GM23248 (cell line): ENCODE data around the gene OTOGL. TPM values are rescaled to one million over a fixed set of nuclear protein-coding genes. Genes with fewer than 3 reads are reported as not detected.
"Not testable (repeated sequence)": the region's sequence is repeated elsewhere in the genome, so short reads cannot be mapped to it uniquely, and the experiment has no call there.

Source experiments
- DNase-seq: peaks from one replicate; pipeline ENCODE4 v3.0.0-alpha.2; 2015
- H2AFZ ChIP-seq: fragments of 200-600 bp; sonication (generic); 2 replicates; pipeline ENCODE4 v1.6.1; 2016; ENCODE audit warnings: antibody characterized with exemption
- H3F3A ChIP-seq: fragments of 200-600 bp; sonication (generic); 2 replicates; pipeline ENCODE4 v1.6.1; 2016; ENCODE audit warnings: mild to moderate bottlenecking, antibody characterized with exemption, mixed run types; ENCODE audit not compliant: insufficient read depth
- H3K27ac ChIP-seq: fragments of 200-600 bp; sonication (generic); 2 replicates; pipeline ENCODE4 v1.5.1; 2016; ENCODE audit warnings: mild to moderate bottlenecking
- H3K27me3 ChIP-seq: fragments of 200-600 bp; sonication (generic); replicated peaks from 2 replicates; pipeline ENCODE4 v1.6.1; 2016; ENCODE audit warnings: mild to moderate bottlenecking; ENCODE audit not compliant: insufficient read depth
- H3K36me3 ChIP-seq: fragments of 200-600 bp; sonication (generic); 2 replicates; pipeline ENCODE4 v1.6.1; 2016; ENCODE audit warnings: low read depth, mild to moderate bottlenecking
- H3K4me1 ChIP-seq: fragments of 200-600 bp; sonication (generic); 2 replicates; pipeline ENCODE4 v1.6.1; 2016; ENCODE audit warnings: mild to moderate bottlenecking; ENCODE audit not compliant: insufficient read depth
- H3K4me2 ChIP-seq: fragments of 200-600 bp; sonication (generic); one replicate; pipeline ENCODE4 v1.6.1; 2016; ENCODE audit warnings: mild to moderate bottlenecking; ENCODE audit not compliant: unreplicated experiment
- H3K4me3 ChIP-seq: fragments of 200-600 bp; sonication (generic); 2 replicates; pipeline ENCODE4 v1.5.1; 2016; ENCODE audit warnings: mild to moderate bottlenecking
- H3K79me2 ChIP-seq: fragments of 200-600 bp; sonication (generic); 2 replicates; pipeline ENCODE4 v1.6.1; 2016; ENCODE audit warnings: mild to moderate bottlenecking; ENCODE audit not compliant: insufficient read depth
- H3K9ac ChIP-seq: fragments of 200-600 bp; sonication (generic); 2 replicates; pipeline ENCODE4 v1.6.1; 2016; ENCODE audit warnings: mild to moderate bottlenecking
- H3K9me2 ChIP-seq: fragments of 200-600 bp; sonication (generic); 2 replicates; pipeline ENCODE4 v1.6.1; 2016; ENCODE audit warnings: mixed run types, mild to moderate bottlenecking, moderate library complexity; ENCODE audit not compliant: insufficient read depth
- H3K9me3 ChIP-seq: fragments of 200-600 bp; sonication (generic); one replicate; pipeline ENCODE4 v1.6.1; 2017; ENCODE audit warnings: low read depth
- H4K20me1 ChIP-seq: fragments of 200-600 bp; sonication (generic); 2 replicates; pipeline ENCODE4 v1.6.0; 2016; ENCODE audit not compliant: insufficient read depth
- EZH2 ChIP-seq: fragments of 200-600 bp; sonication (generic); IDR thresholded peaks from 2 replicates; pipeline ENCODE4 v1.6.1; 2018; ENCODE audit warnings: antibody characterized with exemption, mild to moderate bottlenecking; ENCODE audit not compliant: insufficient read depth, poor library complexity, severe bottlenecking
- EZH2phosphoT487 ChIP-seq: fragments of 200-600 bp; sonication (generic); IDR thresholded peaks from 2 replicates; pipeline ENCODE4 v1.6.1; 2018; ENCODE audit warnings: antibody characterized with exemption, moderate library complexity, mild to moderate bottlenecking, low read depth; ENCODE audit not compliant: insufficient read depth
- WGBS, 2 experiments: methylation state at CpG; one replicate each; pipeline ENCODE4 v1.1.6; 2015 to 2017; ENCODE audit warnings: low lambda C conversion rate in 2 of 2, low coverage in 1 of 2; ENCODE audit errors: missing lambda C conversion rate in 2 of 2; 5-methylcytosine and 5-hydroxymethylcytosine counted together
- in situ Hi-C: fragments of 300-500 bp; cut with MboI; formaldehyde crosslinking; loops from 2 replicates; pipeline ENCODE4 v1.15.0; 2020
- polyA plus RNA-seq: library from polyadenylated mRNA; unstranded; fragments of >200 nt; fragmentation: Nextera tagmentation; extraction: Ambion mirVana; gene quantifications from 2 replicates; pipeline ENCODE4 v1.2.1, GENCODE V29; 2016
- total RNA-seq: library from RNA; depleted of rRNA; stranded (reverse); fragments of >200 nt; shearing (Covaris generic); gene quantifications from 2 replicates; pipeline ENCODE4 v1.2.3, GENCODE V29; 2014

Gene OTOGL
- total and polyA plus RNA-seq, 2 experiments from 2014 or later, result under 0.01 to 0.09 TPM

GRCh38 chr12:80211671-80212070 is 112.3 kb downstream of the OTOGL start:
- in situ Hi-C loops, result loop anchor here (25.0 kb wide), 1 partner anchor 551 kb away; no protein-coding TSS in a partner anchor
- no peaks in the 10 kb centered on the region for H3K27me3 ChIP-seq
- no peaks in the 10 kb centered on the region for H3K36me3 ChIP-seq
- no peaks in the 10 kb centered on the region for H4K20me1 ChIP-seq
- no peak overlapping the region for H2AFZ ChIP-seq
- H3K9ac ChIP-seq, result no peak overlapping the region
- no peaks in the 10 kb centered on the region for H3K4me1 ChIP-seq
- H3K4me3 ChIP-seq, result no peak overlapping the region
- H3K79me2 ChIP-seq, result no peaks in the 10 kb centered on the region
- no peak for TF ChIP-seq EZH2phosphoT487
- no peak for TF ChIP-seq EZH2
- no peaks in the 10 kb centered on the region for H3K9me2 ChIP-seq
- no peaks in the 10 kb centered on the region for H3F3A ChIP-seq
- no peak for DNase-seq
- no peak overlapping the region for H3K27ac ChIP-seq
- H3K9me3 ChIP-seq, result no peaks in the 10 kb centered on the region
- H3K4me2 ChIP-seq, result no peak overlapping the region
- 66 to 74% methylated on average over 2 of the region's 2 CpGs for WGBS, 2 experiments

GRCh38 chr12:80212938-80213645 is 113.8 kb downstream of the OTOGL start:
- in situ Hi-C loops, result loop anchor here (25.0 kb wide), 1 partner anchor 549 kb away; no protein-coding TSS in a partner anchor
- WGBS, 2 experiments, result 88 to 93% methylated on average over 4 of the region's 4 CpGs
- Histone ChIP-seq H3K79me2 (no peaks in the 10 kb centered on the region), H3K4me2 (no peak overlapping the region), H3K27ac (no peak overlapping the region), H3K9me3 (no peaks in the 10 kb centered on the region), H3F3A (no peaks in the 10 kb centered on the region; the same call in 1 of the 2 replicates), H3K4me1 (peaks cover 1% of the 10 kb centered on the region; the same call in 1 of the 2 replicates), H4K20me1 (no peaks in the 10 kb centered on the region), H3K4me3 (no peak overlapping the region), H2AFZ (no peak overlapping the region; the same call in 1 of the 2 replicates), H3K27me3 (no peaks in the 10 kb centered on the region), H3K36me3 (no peaks in the 10 kb centered on the region), H3K9me2 (no peaks in the 10 kb centered on the region), H3K9ac (no peak overlapping the region)
- no peak for DNase-seq
- TF ChIP-seq EZH2 (no peak), EZH2phosphoT487 (no peak)

- in situ Hi-C loops, result loop anchor here (25.0 kb wide), 1 partner anchor 548 kb away; no protein-coding TSS in a partner anchor
- WGBS, 2 experiments, result 91 to 97% methylated on average over 3 of the region's 3 CpGs
- no peak overlapping the region for H3K4me2 ChIP-seq
- no peak overlapping the region for H3K9ac ChIP-seq
- H3K36me3 ChIP-seq, result no peaks in the 10 kb centered on the region
- no peaks in the 10 kb centered on the region for H4K20me1 ChIP-seq
- H3K4me1 ChIP-seq, result peaks cover 6% of the 10 kb centered on the region; the same call in 1 of the 2 replicates
- no peaks in the 10 kb centered on the region for H3K79me2 ChIP-seq
- no peaks in the 10 kb centered on the region for H3K9me2 ChIP-seq
- H3K4me3 ChIP-seq, result no peak overlapping the region
- no peak overlapping the region for H3K27ac ChIP-seq
- no peak overlapping the region for H2AFZ ChIP-seq
- no peaks in the 10 kb centered on the region for H3K27me3 ChIP-seq
- TF ChIP-seq EZH2 (no peak), EZH2phosphoT487 (no peak)
- H3K9me3 ChIP-seq, result no peaks in the 10 kb centered on the region
- H3F3A ChIP-seq, result peaks cover 4% of the 10 kb centered on the region; the same call in 1 of the 2 replicates
- DNase-seq, result no peak
Measured at GRCh38 chr12:80213871-80214270, 114.5 kb downstream of the OTOGL start.

- TF ChIP-seq EZH2 (no peak), EZH2phosphoT487 (no peak)
Measured at GRCh38 chr12:80217011-80217535, 117.7 kb downstream of the OTOGL start.

GRCh38 chr12:80218925-80219324 is 119.6 kb downstream of the OTOGL start:
- WGBS, 2 experiments, result 64 to 72% methylated on average over 5 of the region's 5 CpGs
- H2AFZ ChIP-seq, H3K27ac ChIP-seq, DNase-seq, H4K20me1 ChIP-seq, H3K4me3 ChIP-seq, H3K9ac ChIP-seq, H3K9me2 ChIP-seq, H3K36me3 ChIP-seq, H3K79me2 ChIP-seq, H3F3A ChIP-seq, H3K4me2 ChIP-seq, H3K27me3 ChIP-seq, H3K9me3 ChIP-seq: not testable (repeated sequence)
- in situ Hi-C loops, result loop anchor here (25.0 kb wide), 1 partner anchor 543 kb away; no protein-coding TSS in a partner anchor
- peaks cover 12% of the 10 kb centered on the region; the same call in 1 of the 2 replicates for H3K4me1 ChIP-seq

More at GRCh38 chr12:80217011-80217535, 117.7 kb downstream of the OTOGL start:
- Histone ChIP-seq H3K4me3 (no peak overlapping the region), H3K9ac (no peak overlapping the region), H3K4me2 (no peak overlapping the region), H2AFZ (no peak overlapping the region), H3K4me1 (peaks cover 8% of the 10 kb centered on the region; the same call in 1 of the 2 replicates), H4K20me1 (no peaks in the 10 kb centered on the region), H3K36me3 (no peaks in the 10 kb centered on the region), H3K27me3 (no peaks in the 10 kb centered on the region), H3K9me3 (no peaks in the 10 kb centered on the region), H3K9me2 (no peaks in the 10 kb centered on the region), H3K79me2 (no peaks in the 10 kb centered on the region), H3F3A (peaks cover 4% of the 10 kb centered on the region; the same call in 1 of the 2 replicates), H3K27ac (no peak overlapping the region)
- WGBS, 2 experiments, result 69 to 79% methylated on average over 5 of the region's 5 CpGs
- in situ Hi-C loops, result loop anchor here (25.0 kb wide), 1 partner anchor 545 kb away; no protein-coding TSS in a partner anchor
- DNase-seq, result no peak
